Mesendoderm (in vitro differentiated cells): ENCODE data around the gene BMPER.

ENCODE experiments used
- DNase-seq: peaks from one replicate; pipeline ENCODE4 v3.0.0; 2013
- H2AK5ac ChIP-seq: 2 replicates; pipeline ENCODE4 v1.6.1; 2013; ENCODE audit warnings: low read length, inconsistent platforms
- H2BK120ac ChIP-seq: 2 replicates; pipeline ENCODE4 v1.6.1; 2013; ENCODE audit warnings: low read depth, mild to moderate bottlenecking, low read length, moderate library complexity, mixed read lengths
- H2BK15ac ChIP-seq: replicated peaks from 2 replicates; pipeline ENCODE4 v1.6.1; 2013; ENCODE audit warnings: low read depth, mild to moderate bottlenecking, moderate library complexity
- H2BK5ac ChIP-seq: 2 replicates; pipeline ENCODE4 v1.6.1; 2013; ENCODE audit warnings: low read length, inconsistent platforms
- H3K18ac ChIP-seq: 2 replicates; pipeline ENCODE4 v1.6.1; 2013; ENCODE audit warnings: mild to moderate bottlenecking, low read length, mixed read lengths
- H3K23ac ChIP-seq: one replicate; pipeline ENCODE4 v1.6.1; 2013; ENCODE audit warnings: low read length
- H3K27ac ChIP-seq: 2 replicates; pipeline ENCODE4 v1.5.1; 2013; ENCODE audit warnings: low read depth, mild to moderate bottlenecking, inconsistent platforms, low read length, moderate library complexity
- H3K27me3 ChIP-seq: 2 replicates; pipeline ENCODE4 v1.6.1; 2013; ENCODE audit warnings: low read length, control low read depth, mild to moderate bottlenecking, inconsistent platforms; ENCODE audit not compliant: insufficient read depth, poor library complexity
- H3K36me3 ChIP-seq: 2 replicates; pipeline ENCODE4 v1.6.1; 2013; ENCODE audit warnings: low read length, inconsistent platforms; ENCODE audit not compliant: control insufficient read depth, insufficient read depth
- H3K4ac ChIP-seq: one replicate; pipeline ENCODE4 v1.6.1; 2013; ENCODE audit warnings: low read depth, mild to moderate bottlenecking, low read length, moderate library complexity
- H3K4me1 ChIP-seq: 2 replicates; pipeline ENCODE4 v1.6.1; 2013; ENCODE audit warnings: low read depth, low read length, inconsistent platforms; ENCODE audit not compliant: control insufficient read depth
- H3K4me2 ChIP-seq: 2 replicates; pipeline ENCODE4 v1.6.1; 2013; ENCODE audit warnings: low read length
- H3K4me3 ChIP-seq: 2 replicates; pipeline ENCODE4 v1.5.1; 2013; ENCODE audit warnings: mild to moderate bottlenecking, low read length
- H3K56ac ChIP-seq: one replicate; pipeline ENCODE4 v1.6.1; 2013; ENCODE audit warnings: low read length
- H3K79me1 ChIP-seq: 2 replicates; pipeline ENCODE4 v1.6.1; 2013; ENCODE audit warnings: low read length, inconsistent platforms
- H3K79me2 ChIP-seq: 2 replicates; pipeline ENCODE4 v1.6.1; 2013; ENCODE audit warnings: mild to moderate bottlenecking, low read length; ENCODE audit not compliant: control insufficient read depth, insufficient read depth
- H3K9ac ChIP-seq: 2 replicates; pipeline ENCODE4 v1.6.1; 2013; ENCODE audit warnings: low read length, inconsistent platforms
- H4K5ac ChIP-seq: one replicate; pipeline ENCODE4 v1.6.1; 2013; ENCODE audit warnings: low read length
- H4K8ac ChIP-seq: one replicate; pipeline ENCODE4 v1.6.1; 2013; ENCODE audit warnings: low read depth, mild to moderate bottlenecking, control low read depth, low read length, moderate library complexity
- WGBS: extraction: QIAGEN DNeasy Blood & Tissue Kit; methylation state at CpG from one replicate; pipeline ENCODE4 v1.1.7; 2013; ENCODE audit warnings: low lambda C conversion rate, missing lambda C conversion rate; ENCODE audit not compliant: insufficient coverage; ENCODE audit errors: extremely low coverage; 5-methylcytosine and 5-hydroxymethylcytosine counted together

Gene BMPER

DNA sequence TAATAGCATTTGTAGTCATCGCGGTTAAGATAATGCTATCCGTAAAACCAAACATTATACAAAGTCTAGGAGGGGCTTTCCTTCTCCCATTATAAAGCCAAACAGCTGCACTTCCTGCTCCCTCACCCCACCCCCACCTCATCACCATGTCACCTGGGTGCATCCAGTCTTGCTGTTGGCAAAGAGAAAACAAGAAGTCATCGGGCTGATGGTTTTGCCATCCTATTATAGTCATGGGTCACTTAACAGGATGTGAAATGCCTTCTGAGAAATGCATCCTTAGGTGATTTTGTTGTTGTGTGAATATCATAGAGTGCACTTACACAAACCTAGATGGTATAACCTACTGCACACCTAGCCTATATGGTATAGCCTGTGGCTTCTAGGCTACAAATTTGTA is 157.0 kb downstream of the BMPER start:
- H3K4me3 ChIP-seq = no peak overlapping the region
- no peak overlapping the region for H2BK5ac ChIP-seq
- DNase-seq = no peak
- no peaks in the 10 kb centered on the region for H3K79me1 ChIP-seq
- no peak overlapping the region for H3K9ac ChIP-seq
- H3K27ac ChIP-seq = no peak overlapping the region
- H3K23ac ChIP-seq = no peak overlapping the region
- H3K56ac ChIP-seq = no peak overlapping the region
- no peak overlapping the region for H4K5ac ChIP-seq
- no peak overlapping the region for H3K18ac ChIP-seq
- H4K8ac ChIP-seq = no peak overlapping the region
- H3K79me2 ChIP-seq = no peaks in the 10 kb centered on the region
- H3K4me1 ChIP-seq = peaks cover 11% of the 10 kb centered on the region
- H2AK5ac ChIP-seq = no peak overlapping the region
- WGBS = no CpG with 5 or more reads among the region's 4 CpGs
- H3K36me3 ChIP-seq = no peaks in the 10 kb centered on the region
- H3K27me3 ChIP-seq = no peaks in the 10 kb centered on the region
- no peak overlapping the region for H3K4me2 ChIP-seq
- no peak overlapping the region for H3K4ac ChIP-seq
- H2BK120ac ChIP-seq = no peak overlapping the region
- H2BK15ac ChIP-seq = no peak overlapping the region

DNA sequence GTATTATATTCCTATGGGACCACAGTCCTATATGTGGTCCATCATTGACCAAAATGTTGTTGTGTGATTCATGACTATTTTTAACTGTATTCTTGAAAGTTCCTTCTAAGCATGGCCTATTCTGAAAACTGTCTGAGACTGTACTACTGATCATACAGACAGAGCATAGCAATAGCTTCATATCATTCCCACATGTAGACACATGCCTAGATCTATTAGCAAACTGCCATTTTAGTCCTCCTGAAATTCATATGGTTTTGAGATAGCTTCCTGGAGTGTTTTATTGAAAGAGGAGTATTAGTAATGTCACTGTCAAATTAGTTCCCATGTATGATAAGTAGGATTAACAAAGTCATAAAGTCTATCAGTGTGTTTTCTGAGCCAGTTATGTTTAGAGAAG is 157.5 kb downstream of the BMPER start:
- Histone ChIP-seq H3K18ac (no peak overlapping the region), H3K27ac (no peak overlapping the region), H3K4me2 (no peak overlapping the region)

DNA sequence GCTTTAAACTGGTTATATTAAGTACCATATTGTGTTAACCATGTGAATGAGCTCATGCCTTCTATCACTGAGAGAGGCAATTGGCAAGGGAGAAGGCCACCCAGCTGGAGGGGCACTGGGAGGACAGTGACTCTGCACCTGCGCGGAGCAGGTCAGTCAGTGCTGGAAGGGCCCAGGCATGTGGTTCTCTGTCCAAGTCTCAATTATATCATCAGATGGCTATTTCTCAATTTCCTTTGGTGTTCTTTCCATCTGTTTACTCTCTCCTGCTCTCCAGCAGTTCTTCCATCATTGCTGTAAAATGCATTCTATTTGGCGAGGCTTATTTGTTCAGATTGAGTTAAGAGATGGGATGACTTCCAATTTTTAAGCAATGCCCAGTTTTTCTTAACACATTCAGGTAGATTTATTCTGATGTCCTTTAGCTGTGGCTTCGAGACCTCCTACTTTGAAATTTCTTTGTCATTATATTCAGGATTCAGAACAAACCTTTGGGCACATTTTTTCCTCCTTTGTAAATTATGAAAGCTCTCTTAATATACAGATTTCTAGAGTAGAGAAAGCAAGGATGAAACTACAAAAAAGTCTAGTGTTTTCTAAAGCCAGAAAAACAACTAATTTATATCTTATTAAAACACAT is 159.3 kb downstream of the BMPER start:
- WGBS = no CpG with 5 or more reads among the region's 4 CpGs
- no peak overlapping the region for H4K8ac ChIP-seq
- no peak overlapping the region for H2BK5ac ChIP-seq

More for the DNA sequence above, 157.5 kb downstream of the BMPER start:
- Histone ChIP-seq H3K4me3 (no peak overlapping the region), H3K4me1 (peaks cover 13% of the 10 kb centered on the region), H2BK15ac (no peak overlapping the region), H3K4ac (no peak overlapping the region), H3K56ac (no peak overlapping the region), H2AK5ac (no peak overlapping the region), H4K8ac (no peak overlapping the region), H3K27me3 (no peaks in the 10 kb centered on the region), H2BK120ac (no peak overlapping the region), H3K79me2 (no peaks in the 10 kb centered on the region), H2BK5ac (no peak overlapping the region), H4K5ac (no peak overlapping the region), H3K36me3 (no peaks in the 10 kb centered on the region), H3K23ac (no peak overlapping the region), H3K79me1 (no peaks in the 10 kb centered on the region), H3K9ac (no peak overlapping the region)
- DNase-seq = no peak

DNA sequence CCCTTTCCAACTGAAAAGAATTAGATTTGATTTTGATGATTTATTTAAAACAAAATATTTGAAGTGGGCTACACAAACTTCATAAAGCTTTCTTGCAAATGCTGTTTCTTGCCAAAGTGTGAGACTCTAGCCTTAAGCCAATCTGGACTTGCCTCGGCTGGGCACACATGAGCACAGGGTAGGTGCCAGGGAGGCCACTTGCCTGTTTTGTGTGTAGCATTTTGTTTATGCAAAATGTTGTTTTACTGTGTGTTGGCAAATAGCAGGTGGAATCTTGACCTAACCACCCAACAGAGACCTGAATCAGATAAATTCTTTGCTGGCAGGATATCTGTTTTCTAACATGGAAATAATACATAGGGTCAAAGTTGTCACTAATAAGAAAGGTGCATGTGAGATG is 161.1 kb downstream of the BMPER start:
- Histone ChIP-seq H3K4me2 (no peak overlapping the region), H3K27ac (no peak overlapping the region), H3K79me1 (no peaks in the 10 kb centered on the region), H4K5ac (no peak overlapping the region), H2BK15ac (no peak overlapping the region), H3K4me3 (no peak overlapping the region), H3K18ac (no peak overlapping the region), H2AK5ac (no peak overlapping the region), H3K56ac (no peak overlapping the region), H3K4me1 (peaks cover 10% of the 10 kb centered on the region), H2BK120ac (no peak overlapping the region), H3K27me3 (no peaks in the 10 kb centered on the region), H3K4ac (no peak overlapping the region), H3K36me3 (no peaks in the 10 kb centered on the region), H3K79me2 (no peaks in the 10 kb centered on the region), H3K23ac (no peak overlapping the region), H4K8ac (no peak overlapping the region), H3K9ac (no peak overlapping the region), H2BK5ac (no peak overlapping the region)
- no CpG with 5 or more reads among the region's 1 CpG for WGBS
- DNase-seq = no peak

More for the DNA sequence above, 159.3 kb downstream of the BMPER start:
- no peak overlapping the region for H4K5ac ChIP-seq
- no peak overlapping the region for H3K4me2 ChIP-seq
- no peaks in the 10 kb centered on the region for H3K79me2 ChIP-seq
- H3K79me1 ChIP-seq = no peaks in the 10 kb centered on the region
- no peak overlapping the region for H3K9ac ChIP-seq
- no peak overlapping the region for H3K56ac ChIP-seq
- no peak overlapping the region for H2BK15ac ChIP-seq
- H3K23ac ChIP-seq = no peak overlapping the region
- H2AK5ac ChIP-seq = no peak overlapping the region
- H3K4me1 ChIP-seq = peaks cover 13% of the 10 kb centered on the region
- no peak overlapping the region for H3K4ac ChIP-seq
- DNase-seq = no peak
- no peak overlapping the region for H2BK120ac ChIP-seq
- H3K27ac ChIP-seq = no peak overlapping the region
- no peak overlapping the region for H3K18ac ChIP-seq
- H3K27me3 ChIP-seq = no peaks in the 10 kb centered on the region
- H3K36me3 ChIP-seq = no peaks in the 10 kb centered on the region
- no peak overlapping the region for H3K4me3 ChIP-seq

DNA sequence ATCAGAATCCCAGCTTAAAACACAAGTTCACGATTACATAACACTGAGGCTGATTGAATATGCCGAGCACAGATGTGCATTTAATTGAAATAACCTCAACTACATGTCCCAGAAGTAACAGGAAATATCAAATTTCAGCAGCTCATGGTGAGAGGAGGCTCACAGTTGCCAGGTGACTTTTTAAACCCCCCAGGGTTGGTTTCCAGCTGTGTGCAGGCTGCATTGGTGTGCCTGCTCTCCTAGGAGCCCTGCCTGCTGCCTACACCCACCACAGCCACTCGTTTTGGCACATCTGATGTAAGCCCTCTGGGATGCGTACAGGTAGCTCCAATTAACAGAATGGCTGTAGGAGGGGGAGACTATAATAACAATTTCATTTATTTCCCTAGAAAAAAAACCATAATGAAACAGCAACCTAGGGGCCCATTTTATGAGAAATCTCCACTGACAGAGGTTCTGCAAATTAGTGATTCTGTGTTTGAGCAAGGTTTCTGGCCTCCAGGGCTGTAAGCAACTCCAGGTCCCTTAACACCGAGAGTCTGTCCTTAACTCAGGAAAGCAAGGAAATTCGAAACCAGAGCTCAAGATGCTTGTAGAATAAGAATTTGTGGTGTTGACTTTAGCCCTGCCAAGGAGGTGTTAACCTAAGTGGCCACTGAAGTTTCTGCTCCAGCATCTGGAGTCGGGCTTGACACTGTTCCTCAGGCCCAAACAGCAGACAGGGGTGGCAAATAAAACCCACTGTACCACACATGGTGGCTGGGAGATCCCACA is 161.9 kb downstream of the BMPER start:
- H3K4me1 ChIP-seq = peaks cover 10% of the 10 kb centered on the region
- H3K36me3 ChIP-seq = no peaks in the 10 kb centered on the region
- H3K4ac ChIP-seq = no peak overlapping the region
- no peak overlapping the region for H3K27ac ChIP-seq
- no peak overlapping the region for H2AK5ac ChIP-seq
- peak; percentile 56 for DNase-seq
- H2BK15ac ChIP-seq = no peak overlapping the region
- WGBS = no CpG with 5 or more reads among the region's 7 CpGs
- H3K4me2 ChIP-seq = no peak overlapping the region
- no peaks in the 10 kb centered on the region for H3K27me3 ChIP-seq
- no peak overlapping the region for H3K23ac ChIP-seq
- no peaks in the 10 kb centered on the region for H3K79me1 ChIP-seq
- H3K56ac ChIP-seq = no peak overlapping the region
- no peak overlapping the region for H3K9ac ChIP-seq
- H2BK120ac ChIP-seq = no peak overlapping the region
- H4K8ac ChIP-seq = no peak overlapping the region
- no peak overlapping the region for H2BK5ac ChIP-seq
- no peaks in the 10 kb centered on the region for H3K79me2 ChIP-seq
- H3K4me3 ChIP-seq = no peak overlapping the region
- H3K18ac ChIP-seq = no peak overlapping the region
- no peak overlapping the region for H4K5ac ChIP-seq
